Astrocyte (in vitro differentiated cells and primary cell): ENCODE measurements around the gene PRPF4. TPM values are rescaled to one million over a fixed set of nuclear protein-coding genes. Genes with fewer than 3 reads are reported as not detected.

ENCODE experiments used
- DNase-seq: peaks from one replicate; pipeline ENCODE4 v3.0.0-alpha.2; 2010; ENCODE audit warnings: low read depth
- FAIRE-seq: peaks from 2 replicates; lab custom pipeline; 2011; peaks lifted over from hg19 to GRCh38; lab: Jason Lieb, UNC
- H2AFZ ChIP-seq: 2 replicates; pipeline ENCODE4 v1.6.0; 2012; ENCODE audit warnings: low read depth, low read length, inconsistent platforms
- H3K27ac ChIP-seq: 2 replicates; pipeline ENCODE4 v1.5.1; 2011; ENCODE audit warnings: low read depth, low read length, inconsistent platforms
- H3K27me3 ChIP-seq: 2 replicates; pipeline ENCODE4 v1.6.0; 2011; ENCODE audit warnings: low read length, inconsistent platforms; ENCODE audit not compliant: insufficient read depth
- H3K36me3 ChIP-seq: 2 replicates; pipeline ENCODE4 v1.5.1; 2011; ENCODE audit warnings: low read length, inconsistent platforms; ENCODE audit not compliant: insufficient read depth
- H3K4me1 ChIP-seq: 2 replicates; pipeline ENCODE4 v1.5.1; 2011; ENCODE audit warnings: low read length, inconsistent platforms; ENCODE audit not compliant: insufficient read depth
- H3K4me2 ChIP-seq: 2 replicates; pipeline ENCODE4 v1.6.0; 2012; ENCODE audit warnings: low read length, inconsistent platforms
- H3K4me3 ChIP-seq: 2 replicates; pipeline ENCODE4 v1.5.1; 2011; ENCODE audit warnings: low read depth, mild to moderate bottlenecking, low read length, inconsistent platforms; ENCODE audit not compliant: insufficient read depth
- H3K79me2 ChIP-seq: 2 replicates; pipeline ENCODE4 v1.6.0; 2012; ENCODE audit warnings: mild to moderate bottlenecking, low read length, inconsistent platforms; ENCODE audit not compliant: insufficient read depth
- H3K9ac ChIP-seq: 2 replicates; pipeline ENCODE4 v1.6.0; 2012; ENCODE audit warnings: mild to moderate bottlenecking, low read length, inconsistent platforms
- H3K9me3 ChIP-seq: 2 replicates; pipeline ENCODE4 v1.5.1; 2012; ENCODE audit warnings: low read depth, mild to moderate bottlenecking, low read length, inconsistent platforms; ENCODE audit not compliant: insufficient read depth
- H4K20me1 ChIP-seq: 2 replicates; pipeline ENCODE4 v1.6.0; 2012; ENCODE audit warnings: low read length, inconsistent platforms; ENCODE audit not compliant: insufficient read depth
- H3K27ac Mint-ChIP-seq: one replicate; pipeline ENCODE4 v1.8.0; 2021; ENCODE audit warnings: mild to moderate bottlenecking, mixed read lengths; ENCODE audit not compliant: unreplicated experiment
- H3K27me3 Mint-ChIP-seq: one replicate; pipeline ENCODE4 v1.8.0; 2021; ENCODE audit warnings: low read depth, mixed read lengths; ENCODE audit not compliant: unreplicated experiment
- H3K36me3 Mint-ChIP-seq: one replicate; pipeline ENCODE4 v1.8.0; 2021; ENCODE audit warnings: low read depth, mixed read lengths; ENCODE audit not compliant: unreplicated experiment
- H3K4me1 Mint-ChIP-seq: one replicate; pipeline ENCODE4 v1.8.0; 2021; ENCODE audit warnings: low read depth, mixed read lengths; ENCODE audit not compliant: unreplicated experiment
- H3K4me3 Mint-ChIP-seq: one replicate; pipeline ENCODE4 v1.8.0; 2021; ENCODE audit warnings: mild to moderate bottlenecking, moderate library complexity, mixed read lengths; ENCODE audit not compliant: unreplicated experiment
- H3K9me3 Mint-ChIP-seq: one replicate; pipeline ENCODE4 v1.8.0; 2021; ENCODE audit warnings: mild to moderate bottlenecking, mixed read lengths; ENCODE audit not compliant: unreplicated experiment
- CTCF ChIP-seq: IDR thresholded peaks from 2 replicates; pipeline ENCODE4 v1.5.1; 2011; ENCODE audit warnings: low read depth, mild to moderate bottlenecking, inconsistent platforms, low read length, moderate library complexity; ENCODE audit not compliant: insufficient read depth
- EZH2 ChIP-seq: IDR thresholded peaks from 2 replicates; pipeline ENCODE4 v1.6.1; 2012; ENCODE audit warnings: mild to moderate bottlenecking, low read length, inconsistent platforms; ENCODE audit not compliant: insufficient read depth
- total RNA-seq: library from RNA; stranded (reverse); gene quantifications from 2 replicates; pipeline ENCODE4 v1.2.1, GENCODE V29; 2021

The PRPF4 gene
- total RNA-seq, 1 donor from 2014 or later: 33.4 TPM

DNA sequence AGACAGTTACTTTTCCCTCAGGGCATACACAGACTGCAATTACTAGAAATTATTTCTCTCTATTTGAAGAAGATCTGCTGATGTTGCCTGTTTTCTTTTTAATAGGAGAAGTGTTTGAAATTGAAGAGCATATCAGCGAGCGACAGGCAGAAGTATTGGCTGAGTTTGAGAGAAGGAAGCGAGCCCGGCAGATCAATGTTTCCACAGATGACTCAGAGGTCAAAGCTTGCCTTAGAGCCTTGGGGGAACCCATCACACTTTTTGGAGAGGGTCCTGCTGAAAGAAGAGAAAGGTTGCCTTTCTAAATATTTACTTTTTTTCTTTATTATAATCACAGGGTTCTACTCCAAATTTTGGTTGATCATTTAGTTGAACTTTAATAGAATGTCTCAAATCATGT lies 3.4 kb downstream of the PRPF4 start:
- no peak overlapping the region for H3K27ac ChIP-seq
- no peak for FAIRE-seq
- H3K27me3 Mint-ChIP-seq: no peaks in the 10 kb centered on the region
- peaks cover 11% of the 10 kb centered on the region for H3K36me3 Mint-ChIP-seq
- H3K4me1 Mint-ChIP-seq: peaks cover 11% of the 10 kb centered on the region
- H3K4me3 ChIP-seq: no peak overlapping the region
- peaks cover 45% of the 10 kb centered on the region for H3K36me3 ChIP-seq
- H3K27me3 ChIP-seq: no peaks in the 10 kb centered on the region
- DNase-seq: no peak
- no peaks in the 10 kb centered on the region for H3K9me3 ChIP-seq
- H2AFZ ChIP-seq: no peak overlapping the region
- no peak overlapping the region for H3K27ac Mint-ChIP-seq
- H3K4me3 Mint-ChIP-seq: no peak overlapping the region
- no peak overlapping the region for H3K4me2 ChIP-seq
- no peak overlapping the region for H3K9ac ChIP-seq
- peaks cover 13% of the 10 kb centered on the region for H4K20me1 ChIP-seq
- peaks cover 54% of the 10 kb centered on the region for H3K79me2 ChIP-seq
- no peaks in the 10 kb centered on the region for H3K9me3 Mint-ChIP-seq
- TF ChIP-seq CTCF: no peak
- peaks cover 10% of the 10 kb centered on the region for H3K4me1 ChIP-seq

- Histone ChIP-seq H3K27ac (no peak overlapping the region), H2AFZ (no peak overlapping the region), H3K79me2 (peaks cover 34% of the 10 kb centered on the region), H3K9me3 (no peaks in the 10 kb centered on the region), H3K4me3 (no peak overlapping the region), H3K36me3 (peaks cover 65% of the 10 kb centered on the region), H3K4me2 (no peak overlapping the region), H3K27me3 (no peaks in the 10 kb centered on the region), H4K20me1 (peaks cover 7% of the 10 kb centered on the region), H3K9ac (no peak overlapping the region), H3K4me1 (peaks cover 2% of the 10 kb centered on the region)
- DNase-seq (no peak), FAIRE-seq (no peak)
- Mint-ChIP-seq H3K4me3 (no peak overlapping the region), H3K27me3 (no peaks in the 10 kb centered on the region), H3K9me3 (no peaks in the 10 kb centered on the region), H3K4me1 (peaks cover 6% of the 10 kb centered on the region), H3K27ac (peak overlapping the region; percentile 48), H3K36me3 (peaks cover 11% of the 10 kb centered on the region)
- TF ChIP-seq CTCF: no peak
- no peak for TF ChIP-seq EZH2
Observed at GRCh38 chr9:113281356-113281755, 5.9 kb downstream of the PRPF4 start.

GRCh38 chr9:113289091-113289490 lies 13.6 kb downstream of the PRPF4 start:
- Histone ChIP-seq H3K27me3 (no peaks in the 10 kb centered on the region), H2AFZ (no peak overlapping the region), H4K20me1 (peaks cover 4% of the 10 kb centered on the region), H3K27ac (no peak overlapping the region), H3K4me2 (no peak overlapping the region), H3K9me3 (no peaks in the 10 kb centered on the region), H3K9ac (no peak overlapping the region), H3K36me3 (peaks cover 81% of the 10 kb centered on the region), H3K4me1 (no peaks in the 10 kb centered on the region), H3K4me3 (no peak overlapping the region), H3K79me2 (peaks cover 3% of the 10 kb centered on the region)
- no peaks in the 10 kb centered on the region for H3K9me3 Mint-ChIP-seq
- DNase-seq: no peak
- H3K36me3 Mint-ChIP-seq: peaks cover 15% of the 10 kb centered on the region
- H3K4me3 Mint-ChIP-seq: no peak overlapping the region
- no peak overlapping the region for H3K27ac Mint-ChIP-seq
- no peak for FAIRE-seq
- no peaks in the 10 kb centered on the region for H3K27me3 Mint-ChIP-seq
- H3K4me1 Mint-ChIP-seq: no peaks in the 10 kb centered on the region
- TF ChIP-seq EZH2: no peak
- no peak for TF ChIP-seq CTCF
